Measurements from ENCODE around the gene TNFRSF18. TPM values are rescaled to one million over a fixed set of nuclear protein-coding genes. Genes with fewer than 3 reads are reported as not detected.

Gene TNFRSF18
- total and polyA plus RNA-seq, 2 experiments from 2014 or later = 1.1 to 1.5 TPM

- H3K36me3 Mint-ChIP-seq (ENCODE audit: low read depth) = peaks cover 55% of the 10 kb centered on the region
- H3K27ac Mint-ChIP-seq = no peak overlapping the region
- no peak for ATAC-seq
- H3K9me3 Mint-ChIP-seq = no peaks in the 10 kb centered on the region
- Histone ChIP-seq H3K27me3 (ENCODE audit: insufficient read depth) (no peaks in the 10 kb centered on the region), H3K27ac (ENCODE audit: low read depth) (no peak overlapping the region), H3K79me2 (replicated peaks; ENCODE audit: insufficient read depth) (peaks cover 2% of the 10 kb centered on the region; the same call in 1 of the 2 replicates), H3K9me2 (ENCODE audit: insufficient read depth) (no peaks in the 10 kb centered on the region), H3K4me3 (no peak overlapping the region), H4K20me1 (replicated peaks; ENCODE audit: insufficient read depth) (peaks cover 2% of the 10 kb centered on the region), H3K36me3 (ENCODE audit: insufficient read depth) (peaks cover 6% of the 10 kb centered on the region; the same call in 1 of the 2 replicates), H3K4me1 (ENCODE audit: insufficient read depth) (peaks cover 9% of the 10 kb centered on the region), H2AFZ (no peak overlapping the region), H3F3A (replicated peaks; ENCODE audit: low read depth) (peaks cover 13% of the 10 kb centered on the region; the same call in 1 of the 2 replicates), H3K4me2 (no peak overlapping the region)
- DNase-seq (ENCODE audit: low spot score) = no peak
- no peak overlapping the region for H3K4me3 Mint-ChIP-seq
- H3K4me1 Mint-ChIP-seq = peaks cover 24% of the 10 kb centered on the region
- H3K27me3 Mint-ChIP-seq (ENCODE audit: insufficient read depth, low read depth, poor library complexity) = peaks cover 8% of the 10 kb centered on the region
- TF ChIP-seq JUNB (IDR thresholded peaks at IDR 0.05; ENCODE audit: unreplicated experiment) (no peak), ZNF331 (CRISPR knock-in tag; IDR thresholded peaks at IDR 0.05; ENCODE audit: low read depth) (no peak), STAT1 (IDR thresholded peaks at IDR 0.05; ENCODE audit: unreplicated experiment) (no peak), NANOG (IDR thresholded peaks at IDR 0.05; ENCODE audit: borderline replicate concordance) (no peak), REST (IDR thresholded peaks at IDR 0.05; ENCODE audit: unreplicated experiment) (no peak), ETS1 (IDR thresholded peaks at IDR 0.05) (no peak), CREB1 (CRISPR knock-in tag; IDR thresholded peaks at IDR 0.05; ENCODE audit: low read depth) (no peak)
These were observed 48.7 kb upstream of the TNFRSF18 start for GRCh38 chr1:1255078-1255477.

GRCh38 chr1:1254667-1254998, 48.2 kb upstream of the TNFRSF18 start:
- Histone ChIP-seq H3K9me2 (ENCODE audit: insufficient read depth) (no peaks in the 10 kb centered on the region), H3K27ac (ENCODE audit: low read depth) (no peak overlapping the region), H3F3A (replicated peaks; ENCODE audit: low read depth) (peaks cover 13% of the 10 kb centered on the region; the same call in 1 of the 2 replicates), H3K79me2 (replicated peaks; ENCODE audit: insufficient read depth) (peaks cover 2% of the 10 kb centered on the region; the same call in 1 of the 2 replicates), H2AFZ (no peak overlapping the region), H3K4me2 (no peak overlapping the region), H3K4me3 (no peak overlapping the region), H3K36me3 (ENCODE audit: insufficient read depth) (peaks cover 6% of the 10 kb centered on the region; the same call in 1 of the 2 replicates), H4K20me1 (replicated peaks; ENCODE audit: insufficient read depth) (peaks cover 2% of the 10 kb centered on the region), H3K27me3 (ENCODE audit: insufficient read depth) (no peaks in the 10 kb centered on the region), H3K4me1 (ENCODE audit: insufficient read depth) (peaks cover 9% of the 10 kb centered on the region)
- Mint-ChIP-seq H3K36me3 (ENCODE audit: low read depth) (peaks cover 53% of the 10 kb centered on the region), H3K27ac (no peak overlapping the region), H3K4me1 (peaks cover 24% of the 10 kb centered on the region), H3K9me3 (no peaks in the 10 kb centered on the region), H3K27me3 (ENCODE audit: insufficient read depth, low read depth, poor library complexity) (peaks cover 8% of the 10 kb centered on the region), H3K4me3 (no peak overlapping the region)
- no peak for ATAC-seq
- TF ChIP-seq STAT1 (IDR thresholded peaks at IDR 0.05; ENCODE audit: unreplicated experiment) (no peak), ETS1 (IDR thresholded peaks at IDR 0.05) (no peak), REST (IDR thresholded peaks at IDR 0.05; ENCODE audit: unreplicated experiment) (no peak), JUNB (IDR thresholded peaks at IDR 0.05; ENCODE audit: unreplicated experiment) (no peak), ZNF114 (CRISPR knock-in tag; IDR thresholded peaks at IDR 0.05) (no peak), POLR2AphosphoS5 (IDR thresholded peaks at IDR 0.05; ENCODE audit: low read depth) (no peak), NANOG (IDR thresholded peaks at IDR 0.05; ENCODE audit: borderline replicate concordance) (no peak), EZH2phosphoT487 (IDR thresholded peaks at IDR 0.05; ENCODE audit: unreplicated experiment) (no peak)
- no peak for DNase-seq (ENCODE audit: low spot score)
